IMR-90 (cell line): ENCODE measurements around the gene TFIP11. TPM values are rescaled to one million over a fixed set of nuclear protein-coding genes. Genes with fewer than 3 reads are reported as not detected.

Experiments used
- ATAC-seq: fragments of 200-7000 bp; cut with Tn5 transposase; 2 replicates; pipeline ENCODE4 v1.9.1; 2020; ENCODE audit warnings: low read depth, mild to moderate bottlenecking, moderate library complexity
- BruUV-seq: library from RNA; stranded (reverse); fragments of 400-500 nt; replicated peaks from 2 replicates; lab custom pipeline; 2021; lab: Mats Ljungman, UMichigan
- CTCF ChIA-PET: fragments of 300-600 bp; formaldehyde crosslinking; extraction: SDS; loops from one replicate; lab custom pipeline; 2021; ENCODE audit warnings: antibody characterized with exemption; lab: Yijun Ruan, JAX
- POLR2A ChIA-PET: fragments of 300-600 bp; sonication (Branson Sonifier 250); formaldehyde crosslinking; loops from one replicate; lab custom pipeline; 2022; ENCODE audit warnings: antibody characterized with exemption; ENCODE audit not compliant: unreplicated experiment; lab: Charles Lee
- DNase-seq: peaks from one replicate; pipeline ENCODE4 v3.0.0; 2013
- H2AFZ ChIP-seq: replicated peaks from 2 replicates; pipeline ENCODE3; 2013; ENCODE audit warnings: low read length, mild to moderate bottlenecking; ENCODE audit not compliant: poor library complexity
- H2AK5ac ChIP-seq: 2 replicates; pipeline ENCODE4 v1.6.1; 2013; ENCODE audit warnings: low read depth, low read length, inconsistent platforms
- H2AK9ac ChIP-seq: replicated peaks from 2 replicates; pipeline ENCODE3; 2013; ENCODE audit warnings: mild to moderate bottlenecking, low read depth, low read length, moderate library complexity; ENCODE audit not compliant: poor library complexity
- H2BK120ac ChIP-seq: 2 replicates; pipeline ENCODE4 v1.6.1; 2013; ENCODE audit warnings: low read depth, low read length, inconsistent platforms
- H2BK15ac ChIP-seq: 3 replicates; pipeline ENCODE4 v1.6.1; 2013; ENCODE audit warnings: low read depth, low read length, inconsistent platforms
- H2BK20ac ChIP-seq: 2 replicates; pipeline ENCODE4 v1.6.1; 2013; ENCODE audit warnings: low read depth, mild to moderate bottlenecking, inconsistent platforms, low read length, moderate library complexity
- H2BK5ac ChIP-seq: 2 replicates; pipeline ENCODE4 v1.6.1; 2013; ENCODE audit warnings: mild to moderate bottlenecking, low read depth, low read length, inconsistent platforms; ENCODE audit not compliant: poor library complexity, severe bottlenecking
- H3K14ac ChIP-seq: replicated peaks from 2 replicates; pipeline ENCODE4 v1.6.1; 2013; ENCODE audit warnings: low read depth, low read length, inconsistent platforms
- H3K18ac ChIP-seq: 2 replicates; pipeline ENCODE4 v1.6.1; 2013; ENCODE audit warnings: low read depth, low read length, control low read depth
- H3K23ac ChIP-seq: 2 replicates; pipeline ENCODE4 v1.6.1; 2013; ENCODE audit warnings: low read depth, low read length, inconsistent platforms
- H3K27ac ChIP-seq: 2 replicates; pipeline ENCODE4 v1.5.1; 2013; ENCODE audit warnings: mild to moderate bottlenecking, control low read depth, low read length; ENCODE audit not compliant: insufficient read depth
- H3K27me3 ChIP-seq: 2 replicates; pipeline ENCODE4 v1.6.1; 2013; ENCODE audit warnings: low read length; ENCODE audit not compliant: control insufficient read depth, insufficient read depth
- H3K36me3 ChIP-seq: 2 replicates; pipeline ENCODE4 v1.6.1; 2013; ENCODE audit warnings: low read length, mixed read lengths; ENCODE audit not compliant: control insufficient read depth, insufficient read depth
- H3K4ac ChIP-seq: 2 replicates; pipeline ENCODE4 v1.6.1; 2013; ENCODE audit warnings: low read depth, low read length, inconsistent platforms
- H3K4me1 ChIP-seq: 2 replicates; pipeline ENCODE4 v1.6.1; 2013; ENCODE audit warnings: low read length, mixed read lengths; ENCODE audit not compliant: control insufficient read depth, insufficient read depth
- H3K4me2 ChIP-seq: 2 replicates; pipeline ENCODE4 v1.6.1; 2013; ENCODE audit warnings: low read depth, mild to moderate bottlenecking, control low read depth, low read length, moderate library complexity
- H3K4me3 ChIP-seq: 2 replicates; pipeline ENCODE4 v1.5.1; 2013; ENCODE audit warnings: low read depth, mild to moderate bottlenecking, control low read depth, low read length, moderate library complexity; ENCODE audit not compliant: insufficient read depth
- H3K56ac ChIP-seq: 2 replicates; pipeline ENCODE4 v1.6.1; 2013; ENCODE audit warnings: low read length, inconsistent platforms; ENCODE audit not compliant: insufficient read depth; ENCODE audit errors: extremely low read depth
- H3K79me1 ChIP-seq, 2 experiments: 2 replicates each; pipeline ENCODE4 v1.6.1; 2013; ENCODE audit warnings: low read length in 2 of 2, inconsistent platforms in 1 of 2, low read depth in 1 of 2
- H3K9ac ChIP-seq: 2 replicates; pipeline ENCODE4 v1.6.1; 2013; ENCODE audit warnings: low read depth, low read length, control low read depth
- H3K9me1 ChIP-seq: 2 replicates; pipeline ENCODE4 v1.6.1; 2013; ENCODE audit warnings: low read length, inconsistent platforms; ENCODE audit not compliant: insufficient read depth
- H3K9me3 ChIP-seq: 2 replicates; pipeline ENCODE4 v1.6.1; 2013; ENCODE audit warnings: low read length; ENCODE audit not compliant: control insufficient read depth, insufficient read depth
- H4K20me1 ChIP-seq: 2 replicates; pipeline ENCODE4 v1.6.1; 2013; ENCODE audit warnings: low read length, inconsistent platforms; ENCODE audit not compliant: insufficient read depth
- H4K5ac ChIP-seq: 2 replicates; pipeline ENCODE4 v1.6.1; 2013; ENCODE audit warnings: mild to moderate bottlenecking, low read depth, low read length, control low read depth
- H4K8ac ChIP-seq, 2 experiments: 2 replicates each; pipeline ENCODE4 v1.6.1; 2013; ENCODE audit warnings: low read depth in 2 of 2, low read length in 2 of 2, control low read depth in 1 of 2, inconsistent platforms in 1 of 2
- H4K91ac ChIP-seq: 2 replicates; pipeline ENCODE4 v1.6.1; 2013; ENCODE audit warnings: low read depth, low read length, inconsistent platforms; ENCODE audit not compliant: insufficient read depth
- BHLHE40 ChIP-seq: fragments of 150-350 bp; IDR thresholded peaks from 2 replicates; pipeline ENCODE4 v1.6.1; 2016; ENCODE audit warnings: mild to moderate bottlenecking, low read depth, low read length
- CEBPB ChIP-seq: IDR thresholded peaks from 2 replicates; pipeline ENCODE4 v1.6.1; 2012; ENCODE audit warnings: low read depth, low read length, improper control_type of control experiment
- CHD1 ChIP-seq: IDR thresholded peaks from 2 replicates; pipeline ENCODE4 v1.6.1; 2012; ENCODE audit warnings: low read depth, low read length, improper control_type of control experiment
- CTCF ChIP-seq: conservative IDR thresholded peaks from 2 replicates; pipeline ENCODE4 v1.5.1; 2012; ENCODE audit warnings: mild to moderate bottlenecking, low read depth, low read length, improper control_type of control experiment
- ELK1 ChIP-seq: fragments of 150-350 bp; IDR thresholded peaks from 2 replicates; pipeline ENCODE4 v1.6.1; 2016; ENCODE audit warnings: low read depth, mild to moderate bottlenecking, low read length, moderate library complexity, borderline replicate concordance
- FOS ChIP-seq: fragments of 150-350 bp; IDR thresholded peaks from 2 replicates; pipeline ENCODE4 v1.6.1; 2016; ENCODE audit warnings: low read depth, low read length
- MAFK ChIP-seq: IDR thresholded peaks from 2 replicates; pipeline ENCODE4 v1.6.1; 2012; ENCODE audit warnings: low read depth, low read length, improper control_type of control experiment
- MAZ ChIP-seq: IDR thresholded peaks from 2 replicates; pipeline ENCODE4 v1.6.1; 2012; ENCODE audit warnings: low read depth, mild to moderate bottlenecking, low read length, improper control_type of control experiment, moderate library complexity, borderline replicate concordance
- MXI1 ChIP-seq: IDR thresholded peaks from 2 replicates; pipeline ENCODE4 v1.6.1; 2012; ENCODE audit warnings: low read depth, mild to moderate bottlenecking, low read length, moderate library complexity, borderline replicate concordance
- POLR2A ChIP-seq: IDR thresholded peaks from 2 replicates; pipeline ENCODE4 v1.6.1; 2012; ENCODE audit warnings: mild to moderate bottlenecking, low read depth, low read length
- RAD21 ChIP-seq: IDR thresholded peaks from 2 replicates; pipeline ENCODE4 v1.6.1; 2012; ENCODE audit warnings: low read length, improper control_type of control experiment
- RCOR1 ChIP-seq: IDR thresholded peaks from 2 replicates; pipeline ENCODE4 v1.6.1; 2012; ENCODE audit warnings: mild to moderate bottlenecking, low read length, improper control_type of control experiment; ENCODE audit not compliant: insufficient replicate concordance
- RFX5 ChIP-seq: IDR thresholded peaks from 2 replicates; pipeline ENCODE4 v1.8.0; 2012; ENCODE audit warnings: low read depth, mild to moderate bottlenecking, low read length, moderate library complexity
- SMC3 ChIP-seq: fragments of 150-350 bp; IDR thresholded peaks from 2 replicates; pipeline ENCODE4 v1.6.1; 2016; ENCODE audit warnings: low read depth, mild to moderate bottlenecking, antibody characterized with exemption, low read length, moderate library complexity
- USF2 ChIP-seq: fragments of 150-350 bp; IDR thresholded peaks from 2 replicates; pipeline ENCODE4 v1.6.1; 2017; ENCODE audit warnings: mild to moderate bottlenecking, antibody characterized with exemption, low read length, low read depth
- WGBS, 2 experiments: methylation state at CpG; one replicate each; pipeline versions ENCODE4 v1.1.5 to v1.1.7; 2013; ENCODE audit warnings: missing lambda C conversion rate in 2 of 2; ENCODE audit not compliant: insufficient read length in 1 of 2; ENCODE audit errors: extremely low coverage in 2 of 2; 5-methylcytosine and 5-hydroxymethylcytosine counted together
- dilution Hi-C: fragments of 300-500 bp; cut with HindIII; formaldehyde crosslinking; loops from one replicate; pipeline ENCODE4 v1.14.3; 2018; ENCODE audit warnings: low sequenced_read_pairs; ENCODE audit not compliant: unreplicated experiment
- in situ Hi-C: fragments of 300-500 bp; cut with MboI; formaldehyde crosslinking; loops from 3 replicates; pipeline ENCODE4 v1.14.3; 2019; ENCODE audit warnings: low sequenced_read_pairs, inconsistent platforms, mixed read lengths
- intact Hi-C: fragments of 100-400 bp; cut with micrococcal nuclease; formaldehyde crosslinking; loops from 2 replicates; pipeline ENCODE4 v1.10.0; 2022
- polyA plus RNA-seq, 3 experiments: library from polyadenylated mRNA; depleted of rRNA; stranded (reverse); fragments of >200 nt; gene quantifications; 2 replicates each; pipeline ENCODE4 v1.2.3, GENCODE V29; 2012; ENCODE audit warnings: low replicate concordance in 1 of 3
- total RNA-seq: library from RNA; depleted of rRNA; stranded (reverse); fragments of >200 nt; gene quantifications from 2 replicates; pipeline ENCODE4 v1.2.3, GENCODE V29; 2012

Gene TFIP11
- total and polyA plus RNA-seq, 2 of the 4 experiments (the other 2 are of a cell fraction) = 22.5 to 43.2 TPM

GRCh38 chr22:26447584-26448329 is 64.5 kb downstream of the TFIP11 start:
- Histone ChIP-seq H2AK9ac (no peak overlapping the region), H4K20me1 (no peaks in the 10 kb centered on the region), H3K36me3 (peaks cover 13% of the 10 kb centered on the region), H4K8ac (no peak overlapping the region), H2AK5ac (no peak overlapping the region), H3K9me3 (no peaks in the 10 kb centered on the region), H2AFZ (no peak overlapping the region), H3K4me1 (no peaks in the 10 kb centered on the region; the same call in 1 of the 2 replicates), H3K56ac (no peak overlapping the region), H3K79me1 (no peaks in the 10 kb centered on the region), H2BK20ac (no peak overlapping the region), H2BK120ac (no peak overlapping the region), H3K4me3 (no peak overlapping the region), H2BK5ac (no peak overlapping the region), H3K27ac (no peak overlapping the region), H3K9me1 (no peaks in the 10 kb centered on the region), H4K5ac (no peak overlapping the region), H3K4me2 (no peak overlapping the region), H3K27me3 (no peaks in the 10 kb centered on the region), H3K4ac (no peak overlapping the region), H3K14ac (no peak overlapping the region), H2BK15ac (no peak overlapping the region), H3K18ac (no peak overlapping the region), H3K9ac (no peak overlapping the region), H3K23ac (no peak overlapping the region), H4K91ac (no peak overlapping the region)
- POLR2A ChIA-PET = no interaction called here
- 94% methylated on average over 8 of the region's 15 CpGs; no CpG with 5 or more reads in 1 of the 2 experiments for WGBS, 2 experiments
- BruUV-seq = no TSS peak
- no peak for DNase-seq
- in situ Hi-C loops (no loop called here), dilution Hi-C loops (no loop called here), intact Hi-C loops (no loop called here)
- CTCF ChIA-PET = interaction anchor here (0.8 kb wide), 1 partner anchor 8 kb away, joined by 3 read pairs; no protein-coding TSS in a partner anchor
- peak; percentile 49; the same call in 1 of the 2 replicates for ATAC-seq
- TF ChIP-seq MAFK (no peak), BHLHE40 (no peak), SMC3 (no peak), CEBPB (no peak), RAD21 (no peak), POLR2A (no peak), RCOR1 (no peak), RFX5 (no peak), MXI1 (no peak), FOS (no peak), MAZ (no peak), CTCF (no peak), ELK1 (no peak), CHD1 (no peak), USF2 (no peak)
